T-cell (primary cell): Measurements from ENCODE around the gene PLXNA2. TPM values are rescaled to one million over a fixed set of nuclear protein-coding genes. Genes with fewer than 3 reads are reported as not detected.
A peak's percentile ranks its signal among the peaks of the same experiment; 100 is the strongest.

Experiments used
- ATAC-seq, 4 experiments: fragments of 200-7000 bp in 3 of 4; fragments of 150-1000 bp in 1 of 4; cut with Tn5 transposase; replicated peaks in 1 of 4; 1 replicate in 3 of 4; 2 replicates in 1 of 4; pipeline ENCODE4 v1.10.0; 2021; ENCODE audit warnings: moderate library complexity in 3 of 4, mild to moderate bottlenecking in 2 of 4, moderate number of reproducible peaks in 1 of 4
- CTCF ChIA-PET, 2 donors: fragments of 300-600 bp; sonication (Branson Sonifier 250); formaldehyde crosslinking; loops; one replicate each; lab custom pipeline; 2022; ENCODE audit warnings: antibody characterized with exemption in 2 of 2; lab: Charles Lee
- POLR2A ChIA-PET, 2 donors: fragments of 300-600 bp; sonication (Branson Sonifier 250); formaldehyde crosslinking; loops; one replicate each; lab custom pipeline; 2022; ENCODE audit warnings: antibody characterized with exemption in 2 of 2; lab: Charles Lee
- DNase-seq, 35 experiments: peaks; one replicate each; pipeline versions ENCODE4 v3.0.0 to v3.0.0-alpha.2; 2013 to 2023
- H3K27ac ChIP-seq: one replicate; pipeline ENCODE4 v1.5.1; 2013; ENCODE audit warnings: low read length
- H3K27me3 ChIP-seq, 2 experiments: replicated peaks in 1 of 2; 1 replicate in 1 of 2; 2 replicates in 1 of 2; pipeline versions ENCODE4 v1.6.1 to v1.7.0; 2013; ENCODE audit warnings: low read length in 1 of 2, mixed read lengths in 1 of 2; ENCODE audit not compliant: control insufficient read depth in 2 of 2, insufficient read depth in 2 of 2; ENCODE audit errors: extremely low read depth in 1 of 2
- H3K36me3 ChIP-seq, 2 donors: 1 replicate in 1 of 2; 2 replicates in 1 of 2; pipeline versions ENCODE4 v1.6.1 to v1.7.0; 2013; ENCODE audit warnings: low read length in 1 of 2; ENCODE audit not compliant: control insufficient read depth in 2 of 2, insufficient read depth in 1 of 2; ENCODE audit errors: extremely low read depth in 1 of 2
- H3K4me1 ChIP-seq, 2 experiments: 1 replicate in 1 of 2; 2 replicates in 1 of 2; pipeline versions ENCODE4 v1.6.1 to v1.7.0; 2013; ENCODE audit warnings: low read length in 2 of 2, mixed read lengths in 1 of 2; ENCODE audit not compliant: insufficient read depth in 2 of 2, control insufficient read depth in 1 of 2; ENCODE audit errors: extremely low read depth in 1 of 2
- H3K4me3 ChIP-seq, 2 donors: 1 replicate in 1 of 2; 2 replicates in 1 of 2; pipeline versions ENCODE4 v1.5.1 to v1.7.0; 2013; ENCODE audit warnings: mild to moderate bottlenecking in 2 of 2, low read length in 1 of 2, moderate library complexity in 1 of 2; ENCODE audit not compliant: control insufficient read depth in 1 of 2; ENCODE audit errors: extremely low read depth in 1 of 2
- H3K9me3 ChIP-seq: 2 replicates; pipeline ENCODE4 v1.7.0; 2013
- H3K27ac Mint-ChIP-seq, 2 donors: one replicate each; pipeline ENCODE4 v1.8.0; 2020 to 2021; ENCODE audit warnings: mild to moderate bottlenecking in 2 of 2, mixed read lengths in 2 of 2
- H3K27me3 Mint-ChIP-seq, 2 donors: one replicate each; pipeline ENCODE4 v1.8.0; 2021 to 2022; ENCODE audit warnings: mixed read lengths in 2 of 2
- H3K36me3 Mint-ChIP-seq: one replicate; pipeline ENCODE4 v1.8.0; 2021; ENCODE audit warnings: mixed read lengths
- H3K4me1 Mint-ChIP-seq, 3 donors: one replicate each; pipeline ENCODE4 v1.8.0; 2020 to 2022; ENCODE audit warnings: mixed read lengths in 3 of 3, mild to moderate bottlenecking in 1 of 3
- H3K4me3 Mint-ChIP-seq, 3 donors: one replicate each; pipeline ENCODE4 v1.8.0; 2020 to 2022; ENCODE audit warnings: mild to moderate bottlenecking in 3 of 3, mixed read lengths in 3 of 3, moderate library complexity in 3 of 3
- H3K9me3 Mint-ChIP-seq, 3 donors: one replicate each; pipeline ENCODE4 v1.8.0; 2020 to 2022; ENCODE audit warnings: mixed read lengths in 3 of 3
- whole genome bisulfite sequencing: methylation state at CpG from one replicate; pipeline ENCODE4 v1.1.5; 2013; ENCODE audit warnings: missing lambda C conversion rate; ENCODE audit not compliant: insufficient coverage; 5-methylcytosine and 5-hydroxymethylcytosine counted together
- total RNA-seq, 35 experiments: library from RNA in 6 of 35; stranded (reverse) in 6 of 35; fragments of 120-200 nt in 1 of 35; gene quantifications; one replicate each; pipeline versions ENCODE4 v1.2.1 to v1.2.4 and lab custom pipeline; 2013 to 2026

The PLXNA2 gene
- total RNA-seq (1 to 10 TPM; 1.3 to 2.6 (median 2.2) TPM), total RNA-seq (lab: John Stamatoyannopoulos, UW) (0.37 to 6.8 (median 2.7) reads per million in 29 experiments)
- total RNA-seq (2013), result 0.61 TPM

GRCh38 chr1:208243967-208244916 is at the start of gene PLXNA2:
PLXNA2 (minus strand) TSS chr1:208244384; CDS start chr1:208217922, 26,462 bp downstream.
- Histone ChIP-seq H3K27me3 (peaks cover 9 to 49% of the 10 kb centered on the region in 2 experiments), H3K4me3 (peak within 1 kb of the TSS; percentile 68 to 93), H3K4me1 (peaks cover 4 to 14% of the 10 kb centered on the region in 2 experiments), H3K9me3 (no peaks in the 10 kb centered on the region), H3K36me3 (no peaks in the 10 kb centered on the region), H3K27ac (peak within 1 kb of the TSS; percentile 27)
- Mint-ChIP-seq H3K27me3 (peaks cover 17 to 21% of the 10 kb centered on the region in 2 donors), H3K4me3 (peak within 1 kb of the TSS; percentile 75 to 83 (median 82)), H3K27ac (peak within 1 kb of the TSS; percentile 4 to 80), H3K4me1 (peaks cover 8 to 12% (median 8%) of the 10 kb centered on the region in 3 donors), H3K9me3 (no peaks in the 10 kb centered on the region), H3K36me3 (no peaks in the 10 kb centered on the region)
- DNase-seq, result peak; percentile 16 to 76 (median 54)
- WGBS, result under 1% methylated on average over 60 of the region's 78 CpGs
- CTCF ChIA-PET, result interaction anchor here (0.6 to 5.9 kb wide), 15 partner anchors 8 to 396 kb away, joined by 3 to 81 read pairs (median 4); no protein-coding TSS in a partner anchor
- POLR2A ChIA-PET, result interaction anchor here (0.6 to 1.4 kb wide), 6 partner anchors 8 to 250 kb away, joined by 3 to 4 read pairs (median 3); no protein-coding TSS in a partner anchor
- peak; percentile 75 to 82 (median 78) for ATAC-seq

DNA sequence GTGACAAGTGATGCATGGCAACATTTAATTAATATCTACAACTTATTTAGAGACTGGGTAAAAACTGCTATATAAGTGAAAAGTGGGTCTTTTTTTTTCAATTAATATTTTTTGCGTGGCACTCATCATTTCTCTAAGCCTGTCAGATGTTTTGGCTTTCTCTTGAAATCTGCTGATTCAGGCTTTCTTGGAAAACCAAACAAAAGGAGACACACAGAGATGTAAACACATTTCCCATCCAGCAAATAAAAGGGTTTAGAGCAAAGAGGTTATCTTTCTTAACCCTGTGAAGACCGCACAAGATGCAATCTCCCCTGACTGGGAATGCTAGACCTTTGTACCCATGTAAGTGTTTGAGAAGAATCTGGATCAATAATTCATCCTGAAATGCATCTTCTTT is 48.7 kb upstream of the PLXNA2 start:
- Mint-ChIP-seq H3K27ac (no peak overlapping the region), H3K4me1 (no peaks in the 10 kb centered on the region), H3K27me3 (peaks cover 29 to 36% of the 10 kb centered on the region in 2 donors), H3K9me3 (no peaks in the 10 kb centered on the region), H3K4me3 (no peak overlapping the region), H3K36me3 (no peaks in the 10 kb centered on the region)
- ATAC-seq (no peak), DNase-seq (no peak)
- Histone ChIP-seq H3K9me3 (no peaks in the 10 kb centered on the region), H3K27me3 (peaks cover 0 to 7% of the 10 kb centered on the region in 2 experiments), H3K27ac (no peak overlapping the region), H3K4me3 (no peak overlapping the region), H3K36me3 (no peaks in the 10 kb centered on the region), H3K4me1 (no peaks in the 10 kb centered on the region)
- WGBS, result 100% methylated on average over 1 of the region's 2 CpGs
- CTCF ChIA-PET, result no interaction called here
- POLR2A ChIA-PET, result no interaction called here

- no peaks in the 10 kb centered on the region for H3K36me3 Mint-ChIP-seq
- H3K9me3 Mint-ChIP-seq, result no peaks in the 10 kb centered on the region
- DNase-seq (no peak), ATAC-seq (no peak)
- no peak overlapping the region for H3K4me3 Mint-ChIP-seq
- H3K36me3 ChIP-seq, result no peaks in the 10 kb centered on the region
- no peak overlapping the region for H3K27ac Mint-ChIP-seq
- CTCF ChIA-PET, result no interaction called here
- no peak overlapping the region for H3K4me3 ChIP-seq
- H3K27me3 ChIP-seq, result peaks cover 0 to 10% of the 10 kb centered on the region in 2 experiments
- no CpG with 5 or more reads among the region's 4 CpGs for WGBS
- H3K4me1 Mint-ChIP-seq, result no peaks in the 10 kb centered on the region
- no peaks in the 10 kb centered on the region for H3K9me3 ChIP-seq
- H3K27ac ChIP-seq, result no peak overlapping the region
- peaks cover 28 to 36% of the 10 kb centered on the region in 2 donors for H3K27me3 Mint-ChIP-seq
- H3K4me1 ChIP-seq, result no peaks in the 10 kb centered on the region
- POLR2A ChIA-PET, result no interaction called here
These were observed 47.9 kb upstream of the PLXNA2 start for GRCh38 chr1:208291923-208292711.

- H3K27me3 ChIP-seq, result peaks cover 0 to 7% of the 10 kb centered on the region in 2 experiments
- no peaks in the 10 kb centered on the region for H3K9me3 ChIP-seq
- H3K36me3 ChIP-seq, result no peaks in the 10 kb centered on the region
- H3K36me3 Mint-ChIP-seq, result no peaks in the 10 kb centered on the region
- no peak overlapping the region for H3K4me3 ChIP-seq
- no peak overlapping the region for H3K27ac ChIP-seq
- no CpG with 5 or more reads among the region's 2 CpGs for WGBS
- DNase-seq (no peak), ATAC-seq (no peak)
- peaks cover 25 to 45% of the 10 kb centered on the region in 2 donors for H3K27me3 Mint-ChIP-seq
- H3K4me1 ChIP-seq, result no peaks in the 10 kb centered on the region
- no peak overlapping the region for H3K27ac Mint-ChIP-seq
- no peaks in the 10 kb centered on the region for H3K9me3 Mint-ChIP-seq
- POLR2A ChIA-PET, result no interaction called here
- no peak overlapping the region for H3K4me3 Mint-ChIP-seq
- CTCF ChIA-PET, result interaction anchor here (0.6 to 0.7 kb wide), 3 partner anchors 23 to 1571 kb away, joined by 3 to 6 read pairs (median 3); no protein-coding TSS in a partner anchor
- H3K4me1 Mint-ChIP-seq, result no peaks in the 10 kb centered on the region
These were observed 46.9 kb upstream of the PLXNA2 start for GRCh38 chr1:208291129-208291528.

GRCh38 chr1:208289716-208290115 is 45.5 kb upstream of the PLXNA2 start:
- no peaks in the 10 kb centered on the region for H3K9me3 ChIP-seq
- no peak overlapping the region for H3K4me3 Mint-ChIP-seq
- no peaks in the 10 kb centered on the region for H3K36me3 Mint-ChIP-seq
- no peak overlapping the region for H3K4me3 ChIP-seq
- POLR2A ChIA-PET, result no interaction called here
- peaks cover 22 to 40% of the 10 kb centered on the region in 2 donors for H3K27me3 Mint-ChIP-seq
- no peak overlapping the region for H3K27ac Mint-ChIP-seq
- H3K9me3 Mint-ChIP-seq, result no peaks in the 10 kb centered on the region
- H3K27ac ChIP-seq, result no peak overlapping the region
- CTCF ChIA-PET, result no interaction called here
- no peaks in the 10 kb centered on the region for H3K36me3 ChIP-seq
- no peak for ATAC-seq
- WGBS, result no CpG with 5 or more reads among the region's 2 CpGs
- H3K27me3 ChIP-seq, result peaks cover 0 to 10% of the 10 kb centered on the region in 2 experiments
- H3K4me1 Mint-ChIP-seq, result no peaks in the 10 kb centered on the region
- no peak for DNase-seq
- no peaks in the 10 kb centered on the region for H3K4me1 ChIP-seq

GRCh38 chr1:208288495-208288894 is 44.3 kb upstream of the PLXNA2 start:
- no peak for DNase-seq
- POLR2A ChIA-PET, result no interaction called here
- ATAC-seq, result no peak

More at GRCh38 chr1:208288495-208288894, 44.3 kb upstream of the PLXNA2 start:
- Mint-ChIP-seq H3K4me3 (no peak overlapping the region), H3K4me1 (no peaks in the 10 kb centered on the region), H3K27ac (no peak overlapping the region), H3K36me3 (no peaks in the 10 kb centered on the region), H3K27me3 (peaks cover 20 to 35% of the 10 kb centered on the region in 2 donors), H3K9me3 (no peaks in the 10 kb centered on the region)
- Histone ChIP-seq H3K27ac (no peak overlapping the region), H3K36me3 (no peaks in the 10 kb centered on the region), H3K4me1 (no peaks in the 10 kb centered on the region), H3K4me3 (no peak overlapping the region), H3K9me3 (no peaks in the 10 kb centered on the region), H3K27me3 (peaks cover 0 to 10% of the 10 kb centered on the region in 2 experiments)
- CTCF ChIA-PET, result no interaction called here
- 71% methylated on average over 4 of the region's 4 CpGs for WGBS
